K562 (cell line): Measurements from ENCODE around the gene PI4KA. TPM values are rescaled to one million over a fixed set of nuclear protein-coding genes. Genes with fewer than 3 reads are reported as not detected.

Experiments
- ATAC-seq: fragments of 200-7000 bp; cut with Tn5 transposase; 3 replicates; pipeline ENCODE4 v1.9.1; 2020; ENCODE audit warnings: moderate library complexity
- BruUV-seq: library from RNA; stranded (reverse); fragments of 400-500 nt; replicated peaks from 2 replicates; lab custom pipeline; 2021; lab: Mats Ljungman, UMichigan
- CTCF ChIA-PET: fragments of 300-600 bp; formaldehyde crosslinking; extraction: SDS; loops from one replicate; lab custom pipeline; 2021; ENCODE audit warnings: low intra/inter-chr PET ratio; lab: Yijun Ruan, JAX
- POLR2A ChIA-PET: fragments of 300-600, 350-650 bp; sonication (Branson Sonifier 250); formaldehyde crosslinking; extraction: SDS; loops from one replicate; lab custom pipeline; 2021; ENCODE audit warnings: antibody characterized with exemption, inconsistent platforms; lab: Yijun Ruan, JAX
- DNase-seq, 4 experiments: peaks; one replicate each; pipeline versions ENCODE4 v3.0.0 to v3.0.0-alpha.2; 2011 to 2018; ENCODE audit warnings: low spot score in 3 of 4, mixed read lengths in 3 of 4; ENCODE audit errors: extremely low read depth in 1 of 4
- FAIRE-seq: peaks from 2 replicates; lab custom pipeline; 2011; peaks lifted over from hg19 to GRCh38; lab: Jason Lieb, UNC
- H2AFZ ChIP-seq: 2 replicates; pipeline ENCODE4 v1.6.0; 2011; ENCODE audit warnings: low read depth, low read length, control low read depth, inconsistent platforms
- H3K27ac ChIP-seq: fragments of 200-600 bp; 3 replicates; pipeline ENCODE4 v1.8.0; 2011; ENCODE audit warnings: low read depth, mild to moderate bottlenecking, control low read depth, inconsistent platforms, low read length, moderate library complexity, mixed read lengths; ENCODE audit errors: extremely low read depth
- H3K27me3 ChIP-seq, 2 experiments: fragments of 300-600 bp in 1 of 2; 2 replicates in 1 of 2; 3 replicates in 1 of 2; pipeline versions ENCODE4 v1.6.0 to v1.8.0; 2011; ENCODE audit warnings: inconsistent platforms in 2 of 2, low read length in 2 of 2, mild to moderate bottlenecking in 1 of 2, mixed read lengths in 1 of 2, moderate library complexity in 1 of 2; ENCODE audit not compliant: control insufficient read depth in 2 of 2, insufficient read depth in 2 of 2
- H3K36me3 ChIP-seq: fragments of 300-600 bp; 3 replicates; pipeline ENCODE4 v1.8.0; 2011; ENCODE audit warnings: mild to moderate bottlenecking, low read length, inconsistent platforms; ENCODE audit not compliant: control insufficient read depth, insufficient read depth
- H3K4me1 ChIP-seq, 2 experiments: fragments of 200-600 bp in 1 of 2; replicated peaks in 1 of 2; 2 replicates in 1 of 2; 3 replicates in 1 of 2; pipeline versions ENCODE4 v1.5.1 to v1.8.0; 2011; ENCODE audit warnings: inconsistent platforms in 2 of 2, low read length in 2 of 2, mild to moderate bottlenecking in 1 of 2, mixed read lengths in 1 of 2, moderate library complexity in 1 of 2; ENCODE audit not compliant: control insufficient read depth in 2 of 2, insufficient read depth in 2 of 2
- H3K4me2 ChIP-seq: 2 replicates; pipeline ENCODE4 v1.6.1; 2011; ENCODE audit warnings: low read length, control low read depth, inconsistent platforms, mixed read lengths; ENCODE audit not compliant: insufficient read depth
- H3K4me3 ChIP-seq: fragments of 200-600 bp; sonication (generic), shearing (Covaris generic); 2 replicates; pipeline ENCODE4 v1.5.1; 2016; ENCODE audit warnings: control low read depth, inconsistent platforms
- H3K79me2 ChIP-seq: fragments of 200-600 bp; 3 replicates; pipeline ENCODE4 v1.8.0; 2011; ENCODE audit warnings: low read length, inconsistent platforms; ENCODE audit not compliant: control insufficient read depth, insufficient read depth
- H3K9ac ChIP-seq, 2 experiments: 2 replicates each; pipeline versions ENCODE4 v1.6.0 to v1.6.1; 2011; ENCODE audit warnings: low read depth in 2 of 2, low read length in 2 of 2, control low read depth in 1 of 2, inconsistent platforms in 1 of 2, mild to moderate bottlenecking in 1 of 2, mixed read lengths in 1 of 2; ENCODE audit not compliant: insufficient read depth in 1 of 2
- H3K9me1 ChIP-seq: one replicate; pipeline ENCODE4 v1.6.0; 2011; ENCODE audit warnings: inconsistent platforms, mild to moderate bottlenecking, low read length, moderate library complexity; ENCODE audit not compliant: control insufficient read depth, insufficient read depth
- H3K9me3 ChIP-seq: replicated peaks from 2 replicates; pipeline ENCODE4 v1.5.1; 2011; ENCODE audit warnings: low read depth, low read length, inconsistent platforms; ENCODE audit not compliant: control insufficient read depth, insufficient read depth
- H4K20me1 ChIP-seq: replicated peaks from 2 replicates; pipeline ENCODE4 v1.6.1; 2011; ENCODE audit warnings: low read length, inconsistent platforms, mixed read lengths; ENCODE audit not compliant: control insufficient read depth, insufficient read depth
- CHD1 ChIP-seq: fragments of 200-600 bp; sonication (generic); IDR thresholded peaks from one replicate; pipeline ENCODE4 v1.6.1; 2012; ENCODE audit warnings: mild to moderate bottlenecking, moderate library complexity, low read length, inconsistent platforms
- HOXB6 ChIP-seq: fragments of 250-450 bp; sonication (Bioruptor Pico); IDR thresholded peaks from 2 replicates; pipeline ENCODE4 v1.5.1; 2022; ENCODE audit warnings: mild to moderate bottlenecking, borderline replicate concordance
- MTA3 ChIP-seq: fragments of 450-650 bp; formaldehyde crosslinking; IDR thresholded peaks from 2 replicates; pipeline ENCODE4 v1.6.1; 2017; ENCODE audit warnings: mild to moderate bottlenecking, borderline replicate concordance
- NFE2L1 ChIP-seq: fragments of 450-650 bp; IDR thresholded peaks from 2 replicates; pipeline ENCODE4 v1.6.1; 2016; ENCODE audit warnings: missing genetic modification characterization, low read depth, mild to moderate bottlenecking, missing compliant biosample characterization, moderate library complexity, borderline replicate concordance
- PHB ChIP-seq: fragments of 250-450 bp; sonication (Bioruptor Pico); IDR thresholded peaks from 2 replicates; pipeline ENCODE4 v1.5.0; 2021
- POLR2G ChIP-seq: fragments of 200-400 bp; formaldehyde crosslinking; IDR thresholded peaks from 2 replicates; pipeline ENCODE4 v1.6.1; 2017; ENCODE audit warnings: low read depth, mild to moderate bottlenecking, antibody characterized with exemption, low read length, moderate library complexity
- SETDB1 ChIP-seq: IDR thresholded peaks from one replicate; pipeline ENCODE4 v1.6.1; 2012; ENCODE audit warnings: low read length, control low read depth, inconsistent platforms
- STAG1 ChIP-seq: sonication (generic); formaldehyde crosslinking; IDR thresholded peaks from 2 replicates; pipeline ENCODE4 v1.5.0; 2020; ENCODE audit warnings: missing genetic modification reagents, borderline replicate concordance
- TBP ChIP-seq: optimal IDR thresholded peaks from 2 replicates; pipeline ENCODE3; 2011; ENCODE audit warnings: low read depth, low read length, improper control_type of control experiment
- ZNF12 ChIP-seq: sonication (generic); formaldehyde crosslinking; IDR thresholded peaks from 2 replicates; pipeline ENCODE4 v1.4.0; 2020; ENCODE audit warnings: mild to moderate bottlenecking, missing genetic modification reagents
- ZNF316 ChIP-seq: fragments of 450-650 bp; IDR thresholded peaks from 2 replicates; pipeline ENCODE4 v1.6.1; 2016
- WGBS: fragments of 100-300 bp; shearing (Covaris generic); methylation state at CpG from one replicate; pipeline ENCODE4 v1.1.6; 2016; ENCODE audit warnings: low coverage, mixed read lengths; ENCODE audit not compliant: insufficient coverage; ENCODE audit errors: missing lambda C conversion rate; 5-methylcytosine and 5-hydroxymethylcytosine counted together
- in situ Hi-C: fragments of 300-500 bp; cut with MboI; formaldehyde crosslinking; loops from 4 replicates; pipeline ENCODE4 v1.15.0; 2018; ENCODE audit warnings: inconsistent platforms, mixed read lengths
- intact Hi-C: fragments of 100-400 bp; cut with micrococcal nuclease; formaldehyde crosslinking; loops from 2 replicates; pipeline ENCODE4 v1.14.2; 2022
- polyA plus RNA-seq, 8 experiments: library from polyadenylated mRNA; depleted of rRNA in 4 of 8; stranded (reverse) in 5 of 8; unstranded in 3 of 8; fragments of >200 nt; fragmentation: Nextera tagmentation in 2 of 8; fragmentation: Illumina TruSeq in 1 of 8; extraction: Ambion mirVana in 2 of 8; extraction: Trizol in 1 of 8; gene quantifications; 2 replicates each; pipeline versions ENCODE4 v1.2.1 to v1.2.3, GENCODE V29; 2011 to 2014; ENCODE audit warnings: inconsistent platforms in 1 of 8, missing spikeins in 1 of 8
- total RNA-seq, 7 experiments: library from RNA; depleted of rRNA in 6 of 7; stranded (reverse); fragments of >200 nt in 6 of 7; fragmentation: Illumina TruSeq in 2 of 7; extraction: Trizol in 2 of 7; gene quantifications; 2 replicates each; pipeline versions ENCODE4 v1.2.1 to v1.2.3, GENCODE V29; 2011 to 2021; ENCODE audit warnings: low replicate concordance in 1 of 7
- TF ChIP-seq, protein P1 (sequence below), 2 experiments: IDR thresholded peaks; 2 replicates each; pipeline ENCODE4 v1.6.1; 2011; ENCODE audit warnings: borderline replicate concordance in 1 of 2, control low read depth in 1 of 2, low read depth in 1 of 2, low read length in 1 of 2, mild to moderate bottlenecking in 1 of 2, mixed read lengths in 1 of 2, moderate library complexity in 1 of 2; ENCODE audit not compliant: insufficient read depth in 1 of 2, insufficient read length in 1 of 2, poor library complexity in 1 of 2, severe bottlenecking in 1 of 2; ENCODE audit errors: extremely low read depth in 1 of 2
- TF ChIP-seq, protein P2 (sequence below): fragments of 250-450 bp; sonication (Bioruptor Pico); IDR thresholded peaks from 2 replicates; pipeline ENCODE4 v1.9.0; 2021; ENCODE audit warnings: mild to moderate bottlenecking
- TF ChIP-seq, protein P3 (sequence below), 2 experiments: fragments of 450-650 bp in 1 of 2; sonication (generic) in 1 of 2; formaldehyde crosslinking; conservative IDR thresholded peaks; 2 replicates each; pipeline versions ENCODE4 v1.4.0 to v1.8.1; 2020 to 2022; ENCODE audit warnings: mild to moderate bottlenecking in 1 of 2, missing genetic modification reagents in 1 of 2
- TF ChIP-seq, protein P4 (sequence below): sonication (generic); formaldehyde crosslinking; IDR thresholded peaks from 2 replicates; pipeline ENCODE4 v1.8.1; 2022; ENCODE audit warnings: missing genetic modification reagents
- TF ChIP-seq, protein P5 (sequence below): fragments of 250-450 bp; sonication (Bioruptor Pico); IDR thresholded peaks from 2 replicates; pipeline ENCODE4 v1.8.0; 2022; ENCODE audit warnings: moderate library complexity, mild to moderate bottlenecking, inconsistent platforms

The PI4KA gene
- total and polyA plus RNA-seq, 9 of the 15 experiments (the other 6 are each of a cell fraction or from before 2014, with no cell fraction given) = 7.3 to 187 (median 84.7) TPM

DNA sequence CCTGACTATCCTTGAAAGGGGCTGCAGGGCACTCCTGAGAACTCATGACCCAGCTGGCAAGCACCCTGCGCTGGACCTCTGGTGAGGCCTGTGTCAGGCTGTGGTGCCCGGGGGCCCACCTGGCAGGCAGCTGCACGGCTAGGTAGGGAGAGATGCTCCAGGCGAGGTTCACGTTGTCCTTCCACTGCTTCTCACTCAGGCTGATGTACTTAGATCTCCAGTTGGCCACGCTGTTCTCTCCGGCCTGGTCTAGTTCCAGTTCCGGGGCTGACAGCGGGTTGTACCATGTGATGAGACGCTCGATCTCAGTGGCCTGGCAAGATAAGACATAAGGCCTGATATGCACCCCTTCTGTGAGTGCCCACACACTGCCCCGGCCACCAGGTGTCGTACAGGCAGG lies 129.4 kb downstream of the PI4KA start (continued):
- TF ChIP-seq, protein P1, sequence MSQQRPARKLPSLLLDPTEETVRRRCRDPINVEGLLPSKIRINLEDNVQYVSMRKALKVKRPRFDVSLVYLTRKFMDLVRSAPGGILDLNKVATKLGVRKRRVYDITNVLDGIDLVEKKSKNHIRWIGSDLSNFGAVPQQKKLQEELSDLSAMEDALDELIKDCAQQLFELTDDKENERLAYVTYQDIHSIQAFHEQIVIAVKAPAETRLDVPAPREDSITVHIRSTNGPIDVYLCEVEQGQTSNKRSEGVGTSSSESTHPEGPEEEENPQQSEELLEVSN (IDR thresholded peaks at IDR 0.05; ENCODE audit: borderline replicate concordance in 1 of 2, extremely low read depth in 1 of 2, insufficient read depth in 1 of 2, insufficient read length in 1 of 2, low read depth in 1 of 2, low read length in 1 of 2, poor library complexity in 1 of 2, severe bottlenecking in 1 of 2) = no peak
- TF ChIP-seq SETDB1 (peak; percentile 9), POLR2G (peak; percentile 48; the same call in 1 of the 2 replicates)
- TF ChIP-seq, protein P2, sequence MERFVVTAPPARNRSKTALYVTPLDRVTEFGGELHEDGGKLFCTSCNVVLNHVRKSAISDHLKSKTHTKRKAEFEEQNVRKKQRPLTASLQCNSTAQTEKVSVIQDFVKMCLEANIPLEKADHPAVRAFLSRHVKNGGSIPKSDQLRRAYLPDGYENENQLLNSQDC = no peak

DNA sequence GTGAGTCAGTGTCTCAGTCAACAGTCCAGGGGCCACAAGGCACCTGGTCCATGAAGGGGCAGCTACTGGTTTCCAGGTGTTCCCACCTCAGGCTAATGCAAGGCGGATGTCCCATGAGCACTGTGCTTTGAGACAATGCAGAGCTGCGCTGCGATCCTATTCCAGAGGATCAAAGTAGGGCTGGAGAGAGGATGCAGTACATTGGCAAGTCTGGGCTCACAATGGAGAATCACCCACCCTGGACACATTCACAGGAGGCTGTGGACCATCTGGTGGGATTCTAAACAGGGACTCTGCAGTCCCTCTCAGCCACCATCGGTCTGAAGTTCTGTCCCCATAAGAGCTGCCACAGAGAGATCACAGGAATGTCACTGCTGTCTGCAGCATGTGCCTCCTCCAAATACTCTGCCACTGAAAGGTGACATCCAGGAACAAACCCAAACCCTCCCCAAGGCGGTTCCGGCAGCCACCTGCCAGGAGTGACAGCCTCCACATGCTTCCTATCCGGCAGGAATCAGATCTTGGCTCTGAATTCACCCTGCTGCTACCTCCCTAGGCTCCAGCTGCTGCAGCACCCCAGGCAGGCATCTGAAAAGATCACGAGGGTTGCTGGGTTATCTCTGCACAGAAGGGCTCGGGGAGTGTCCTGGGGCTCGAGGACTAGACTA lies 130.0 kb downstream of the PI4KA start:
- no peak overlapping the region for H3K27ac ChIP-seq
- ATAC-seq (no peak), FAIRE-seq (no peak), DNase-seq (no peak)
- ChIA-PET POLR2A (interaction anchor here (0.7 to 1.3 kb wide), 5 partner anchors 17 to 917 kb away, joined by 3 read pairs; partner anchors contain the start of gene DGCR6L), CTCF (no interaction called here)
- WGBS = 80% methylated on average over 10 of the region's 10 CpGs
- no peaks in the 10 kb centered on the region for H3K79me2 ChIP-seq
- peaks cover 6% of the 10 kb centered on the region for H3K9me1 ChIP-seq
- intact Hi-C loops = no loop called here
- H3K9me3 ChIP-seq = no peaks in the 10 kb centered on the region
- H3K4me1 ChIP-seq = peaks cover 0 to 9% of the 10 kb centered on the region in 2 experiments; a peak in 2 of 5 replicates
- BruUV-seq = no TSS peak
- no peaks in the 10 kb centered on the region for H3K27me3 ChIP-seq
- in situ Hi-C loops = no loop called here
- H3K36me3 ChIP-seq = peaks cover 63% of the 10 kb centered on the region
- H4K20me1 ChIP-seq = no peaks in the 10 kb centered on the region; the same call in 1 of the 2 replicates
- no peak overlapping the region for H3K4me3 ChIP-seq
- H3K9ac ChIP-seq = peak overlapping the region in 1 of 2 experiments; percentile 27; a peak in 2 of 4 replicates
- no peak overlapping the region for H3K4me2 ChIP-seq
- H2AFZ ChIP-seq = no peak overlapping the region
- TF ChIP-seq HOXB6 (CRISPR knock-in tag) = no peak
- TF ChIP-seq TBP = no peak
- no peak for TF ChIP-seq ZNF316
- TF ChIP-seq, protein P3, sequence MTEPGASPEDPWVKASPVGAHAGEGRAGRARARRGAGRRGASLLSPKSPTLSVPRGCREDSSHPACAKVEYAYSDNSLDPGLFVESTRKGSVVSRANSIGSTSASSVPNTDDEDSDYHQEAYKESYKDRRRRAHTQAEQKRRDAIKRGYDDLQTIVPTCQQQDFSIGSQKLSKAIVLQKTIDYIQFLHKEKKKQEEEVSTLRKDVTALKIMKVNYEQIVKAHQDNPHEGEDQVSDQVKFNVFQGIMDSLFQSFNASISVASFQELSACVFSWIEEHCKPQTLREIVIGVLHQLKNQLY (CRISPR knock-in tag; conservative IDR thresholded peaks at IDR 0.05) = 0 out of 4 replicates have a peak, but pooled peaks of 1 of the 2 experiments have one; percentile 33
- TF ChIP-seq PHB (CRISPR knock-in tag) = peak; percentile 38; the same call in 1 of the 2 replicates
- TF ChIP-seq, protein P4, sequence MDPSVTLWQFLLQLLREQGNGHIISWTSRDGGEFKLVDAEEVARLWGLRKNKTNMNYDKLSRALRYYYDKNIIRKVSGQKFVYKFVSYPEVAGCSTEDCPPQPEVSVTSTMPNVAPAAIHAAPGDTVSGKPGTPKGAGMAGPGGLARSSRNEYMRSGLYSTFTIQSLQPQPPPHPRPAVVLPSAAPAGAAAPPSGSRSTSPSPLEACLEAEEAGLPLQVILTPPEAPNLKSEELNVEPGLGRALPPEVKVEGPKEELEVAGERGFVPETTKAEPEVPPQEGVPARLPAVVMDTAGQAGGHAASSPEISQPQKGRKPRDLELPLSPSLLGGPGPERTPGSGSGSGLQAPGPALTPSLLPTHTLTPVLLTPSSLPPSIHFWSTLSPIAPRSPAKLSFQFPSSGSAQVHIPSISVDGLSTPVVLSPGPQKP (CRISPR knock-in tag) = no peak
- TF ChIP-seq ZNF12 = peak; percentile 30; the same call in 1 of the 2 replicates
- TF ChIP-seq, protein P5, sequence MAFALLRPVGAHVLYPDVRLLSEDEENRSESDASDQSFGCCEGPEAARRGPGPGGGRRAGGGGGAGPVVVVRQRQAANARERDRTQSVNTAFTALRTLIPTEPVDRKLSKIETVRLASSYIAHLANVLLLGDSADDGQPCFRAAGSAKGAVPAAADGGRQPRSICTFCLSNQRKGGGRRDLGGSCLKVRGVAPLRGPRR = no peak
- peak; percentile 29 for TF ChIP-seq CHD1
- no peak for TF ChIP-seq NFE2L1 (tag)
- TF ChIP-seq STAG1 = peak; percentile 29
- TF ChIP-seq MTA3 = no peak
